Activated effector memory CD4-positive, alpha-beta T cell treated with Interleukin-2 at 50 U/mL for 16 hours (primary cell): ENCODE measurements around the gene TMEM163.
A peak's percentile ranks its signal among the peaks of the same experiment; 100 is the strongest.

Source experiments
- DNase-seq: peaks from one replicate; pipeline ENCODE4 v3.0.0-alpha.2; 2020

TMEM163 gene

GRCh38 chr2:134425724-134426496, 292.9 kb downstream of the TMEM163 start:
- no peak for DNase-seq

- DNase-seq, result no peak
These were observed 297.1 kb downstream of the TMEM163 start for GRCh38 chr2:134421556-134422328.

- DNase-seq, result no peak
These were observed 297.9 kb downstream of the TMEM163 start for GRCh38 chr2:134420920-134421319.

GRCh38 chr2:134420259-134420658, 298.5 kb downstream of the TMEM163 start:
- no peak for DNase-seq

GRCh38 chr2:134417968-134418582, 300.7 kb downstream of the TMEM163 start:
- no peak for DNase-seq

GRCh38 chr2:134416637-134417036, 302.2 kb downstream of the TMEM163 start:
- DNase-seq, result no peak

GRCh38 chr2:134416018-134416417, 302.8 kb downstream of the TMEM163 start:
- DNase-seq, result no peak

- DNase-seq, result no peak
These were observed 304.9 kb downstream of the TMEM163 start for GRCh38 chr2:134413912-134414311.

- no peak for DNase-seq
These were observed 305.4 kb downstream of the TMEM163 start for GRCh38 chr2:134413430-134413829.

GRCh38 chr2:134412639-134412999, 306.2 kb downstream of the TMEM163 start:
- no peak for DNase-seq

GRCh38 chr2:134411828-134412638, 306.8 kb downstream of the TMEM163 start:
- peak; percentile 59 for DNase-seq

- DNase-seq, result no peak
These were observed 307.4 kb downstream of the TMEM163 start for GRCh38 chr2:134411279-134411827.

GRCh38 chr2:134410831-134411231, 308.0 kb downstream of the TMEM163 start:
- DNase-seq, result no peak

- no peak for DNase-seq
These were observed 308.8 kb downstream of the TMEM163 start for GRCh38 chr2:134410006-134410405.

- DNase-seq, result no peak
These were observed 310.0 kb downstream of the TMEM163 start for GRCh38 chr2:134408791-134409190.

GRCh38 chr2:134408386-134408785, 310.4 kb downstream of the TMEM163 start:
- no peak for DNase-seq

GRCh38 chr2:134407154-134407890, 311.5 kb downstream of the TMEM163 start:
- no peak for DNase-seq

- DNase-seq, result no peak
These were observed 312.1 kb downstream of the TMEM163 start for GRCh38 chr2:134406736-134407135.

GRCh38 chr2:134406311-134406710, 312.5 kb downstream of the TMEM163 start:
- DNase-seq, result no peak
